HUES64 (cell line): ENCODE results near the gene AGO4.

Experiments used
- H3K27ac ChIP-seq: 2 replicates; pipeline ENCODE4 v1.7.0; 2013; ENCODE audit warnings: low read depth, low read length, inconsistent platforms
- H3K27me3 ChIP-seq: 2 replicates; pipeline ENCODE4 v1.6.1; 2013; ENCODE audit warnings: mild to moderate bottlenecking, low read length; ENCODE audit not compliant: insufficient read depth
- H3K36me3 ChIP-seq: 2 replicates; pipeline ENCODE4 v1.6.1; 2013; ENCODE audit warnings: mild to moderate bottlenecking, low read length; ENCODE audit not compliant: insufficient read depth
- H3K4me1 ChIP-seq: 2 replicates; pipeline ENCODE4 v1.6.1; 2013; ENCODE audit warnings: mild to moderate bottlenecking, low read length, moderate library complexity; ENCODE audit not compliant: insufficient read depth
- H3K4me3 ChIP-seq: 2 replicates; pipeline ENCODE4 v1.5.1; 2013; ENCODE audit warnings: mild to moderate bottlenecking, low read length, moderate library complexity
- H3K9ac ChIP-seq: 2 replicates; pipeline ENCODE4 v1.6.1; 2013; ENCODE audit warnings: mild to moderate bottlenecking, low read depth, low read length
- H3K9me3 ChIP-seq: 2 replicates; pipeline ENCODE4 v1.6.1; 2013; ENCODE audit warnings: low read depth, low read length; ENCODE audit not compliant: insufficient read depth
- WGBS: fragments of 150-250, 120-280 bp; methylation state at CpG from one replicate; pipeline ENCODE4 v1.1.7; 2013; ENCODE audit warnings: missing lambda C conversion rate; 5-methylcytosine and 5-hydroxymethylcytosine counted together

AGO4 gene

DNA sequence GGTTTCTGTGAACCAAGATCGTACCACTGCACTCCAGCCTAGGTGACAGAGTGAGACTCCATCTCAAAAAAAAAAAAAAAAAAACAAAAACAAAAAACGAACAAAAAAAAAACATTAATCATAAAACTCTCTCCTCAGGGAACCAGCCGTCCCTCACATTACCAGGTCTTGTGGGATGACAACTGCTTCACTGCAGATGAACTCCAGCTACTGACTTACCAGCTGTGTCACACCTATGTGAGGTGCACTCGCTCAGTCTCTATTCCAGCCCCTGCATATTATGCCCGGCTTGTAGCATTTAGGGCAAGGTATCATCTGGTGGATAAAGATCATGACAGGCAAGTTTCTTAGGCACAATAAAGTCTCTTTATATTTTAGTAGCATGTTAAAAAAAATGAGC lies 42.9 kb downstream of the AGO4 start:
- Histone ChIP-seq H3K27me3 (no peaks in the 10 kb centered on the region), H3K4me3 (no peak overlapping the region), H3K4me1 (peaks cover 13% of the 10 kb centered on the region), H3K27ac (no peak overlapping the region), H3K36me3 (peaks cover 42% of the 10 kb centered on the region), H3K9ac (no peak overlapping the region), H3K9me3 (no peaks in the 10 kb centered on the region)
- 91% methylated on average over 5 of the region's 5 CpGs for WGBS

DNA sequence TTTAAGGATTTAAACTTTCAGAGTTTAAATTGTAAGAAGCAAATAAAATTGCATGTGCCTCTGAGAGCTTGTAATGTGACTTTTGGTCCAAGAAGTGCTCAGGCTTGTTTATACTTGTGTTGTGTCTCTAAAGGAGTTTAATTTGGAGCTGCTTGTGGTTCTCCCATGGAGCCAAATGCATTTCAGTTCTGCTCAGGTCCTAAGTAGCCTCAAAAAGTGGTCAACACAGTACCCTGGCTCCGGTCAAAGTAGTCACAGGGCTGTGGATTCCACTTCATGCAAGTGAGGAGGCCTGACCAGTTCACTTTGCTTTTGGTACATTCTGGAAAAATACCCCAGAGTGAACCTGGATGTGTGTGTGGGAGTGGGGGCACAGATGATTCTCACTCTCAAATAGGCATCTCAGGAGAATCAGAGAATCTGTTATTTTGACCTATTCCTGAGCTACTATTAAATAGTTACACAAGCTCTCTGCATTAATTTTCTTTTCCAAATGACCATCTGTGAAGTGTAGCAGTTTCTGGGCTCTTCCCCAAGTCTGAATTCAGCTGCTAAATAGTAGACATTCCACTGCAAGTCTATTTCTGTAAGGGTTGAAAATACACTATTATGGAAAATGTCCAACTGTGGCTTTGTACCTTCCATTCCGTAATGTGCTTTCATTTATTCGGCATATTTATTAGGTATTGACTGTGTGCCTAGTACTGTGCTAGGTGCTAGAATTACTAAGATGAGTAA lies 43.5 kb downstream of the AGO4 start:
- Histone ChIP-seq H3K9ac (no peak overlapping the region), H3K9me3 (no peaks in the 10 kb centered on the region), H3K27me3 (no peaks in the 10 kb centered on the region), H3K4me3 (no peak overlapping the region), H3K27ac (no peak overlapping the region), H3K36me3 (peaks cover 39% of the 10 kb centered on the region), H3K4me1 (peaks cover 13% of the 10 kb centered on the region)
- WGBS: 94% methylated on average over 3 of the region's 3 CpGs

DNA sequence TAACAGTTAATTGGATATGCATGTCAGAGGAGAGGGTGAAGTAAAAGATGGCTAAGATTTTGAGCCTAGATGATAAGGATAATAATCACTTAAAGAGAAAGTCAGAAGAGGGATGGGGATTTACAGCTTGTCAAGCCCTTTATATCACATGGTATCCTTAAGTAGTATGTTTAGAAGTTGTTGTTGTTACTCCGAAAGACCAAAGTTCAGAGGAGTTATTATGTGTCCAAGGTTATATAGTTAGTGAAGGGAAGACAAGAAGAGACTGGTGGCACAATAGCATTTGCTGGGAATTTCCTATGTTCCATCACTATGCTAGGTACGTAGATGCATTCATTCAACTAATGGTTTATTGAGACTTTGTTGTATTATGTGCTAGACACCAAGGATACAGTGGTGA lies 44.4 kb downstream of the AGO4 start:
- Histone ChIP-seq H3K9ac (no peak overlapping the region), H3K27me3 (no peaks in the 10 kb centered on the region), H3K27ac (no peak overlapping the region), H3K36me3 (peaks cover 39% of the 10 kb centered on the region), H3K9me3 (no peaks in the 10 kb centered on the region), H3K4me3 (no peak overlapping the region), H3K4me1 (peaks cover 13% of the 10 kb centered on the region)
- 46% methylated on average over 2 of the region's 2 CpGs for WGBS

DNA sequence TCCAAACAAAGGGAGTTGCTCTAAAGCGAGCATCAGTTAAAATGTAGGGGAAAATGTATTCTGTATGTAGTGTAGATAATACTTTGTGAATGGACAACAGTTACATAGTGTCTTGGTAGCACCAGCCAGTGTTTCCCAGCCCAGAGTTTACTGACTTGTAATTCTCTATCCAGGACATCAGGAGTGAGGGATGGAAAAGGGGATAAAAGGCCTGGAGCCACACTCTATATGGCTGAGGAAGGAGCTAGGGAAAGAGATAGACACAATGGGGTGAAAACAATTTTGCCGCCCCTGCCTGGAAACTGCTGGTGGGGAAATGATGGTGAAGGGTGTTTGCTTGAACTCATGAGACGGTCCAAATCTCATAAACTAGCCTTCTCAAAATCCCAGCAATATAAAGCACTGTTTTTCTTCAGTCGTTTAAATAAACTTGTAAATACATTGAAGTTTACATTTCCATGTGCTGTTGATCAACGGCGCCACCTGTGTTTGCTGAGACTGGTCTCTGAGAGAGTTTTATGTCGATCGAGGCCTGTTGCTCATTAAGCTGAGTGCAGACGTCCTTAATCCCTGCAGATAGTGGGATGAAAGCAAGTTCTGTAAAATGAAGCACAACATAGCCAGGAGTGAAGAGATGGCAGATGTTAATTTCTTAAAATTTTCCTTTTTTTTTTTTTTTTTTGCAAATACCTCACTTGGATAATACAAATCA lies 47.3 kb downstream of the AGO4 start:
- H3K9ac ChIP-seq: no peak overlapping the region
- peaks cover 32% of the 10 kb centered on the region for H3K36me3 ChIP-seq
- no peak overlapping the region for H3K4me3 ChIP-seq
- H3K27ac ChIP-seq: no peak overlapping the region; the same call in 1 of the 2 replicates
- 83% methylated on average over 8 of the region's 9 CpGs for WGBS
- no peaks in the 10 kb centered on the region for H3K9me3 ChIP-seq
- no peaks in the 10 kb centered on the region for H3K27me3 ChIP-seq
- peaks cover 6% of the 10 kb centered on the region; the same call in 1 of the 2 replicates for H3K4me1 ChIP-seq

DNA sequence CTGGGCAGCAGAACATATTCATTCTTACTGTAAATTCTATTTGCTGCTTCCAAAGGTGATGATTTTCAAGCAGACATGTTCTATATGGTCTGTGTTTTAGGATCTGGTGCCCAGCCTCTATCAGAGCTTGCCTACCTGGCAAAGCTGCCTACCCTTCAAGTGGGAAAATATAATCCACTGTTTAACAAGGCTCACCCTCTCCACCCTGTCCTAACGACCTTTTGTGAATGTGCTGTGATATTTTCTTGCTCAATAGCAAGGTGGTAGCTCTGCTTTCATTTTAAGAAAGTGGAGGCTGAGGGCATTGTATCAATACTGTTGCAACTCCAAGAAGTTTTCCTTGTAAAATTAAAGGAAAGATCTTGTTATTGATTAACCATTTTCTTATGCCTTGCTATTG lies 49.1 kb downstream of the AGO4 start:
- H3K4me1 ChIP-seq: peaks cover 5% of the 10 kb centered on the region; the same call in 1 of the 2 replicates
- WGBS: 100% methylated on average over 1 of the region's 1 CpG
- no peak overlapping the region for H3K9ac ChIP-seq
- no peak overlapping the region for H3K27ac ChIP-seq
- H3K36me3 ChIP-seq: peaks cover 17% of the 10 kb centered on the region
- H3K27me3 ChIP-seq: no peaks in the 10 kb centered on the region
- H3K4me3 ChIP-seq: no peak overlapping the region
- H3K9me3 ChIP-seq: no peaks in the 10 kb centered on the region

DNA sequence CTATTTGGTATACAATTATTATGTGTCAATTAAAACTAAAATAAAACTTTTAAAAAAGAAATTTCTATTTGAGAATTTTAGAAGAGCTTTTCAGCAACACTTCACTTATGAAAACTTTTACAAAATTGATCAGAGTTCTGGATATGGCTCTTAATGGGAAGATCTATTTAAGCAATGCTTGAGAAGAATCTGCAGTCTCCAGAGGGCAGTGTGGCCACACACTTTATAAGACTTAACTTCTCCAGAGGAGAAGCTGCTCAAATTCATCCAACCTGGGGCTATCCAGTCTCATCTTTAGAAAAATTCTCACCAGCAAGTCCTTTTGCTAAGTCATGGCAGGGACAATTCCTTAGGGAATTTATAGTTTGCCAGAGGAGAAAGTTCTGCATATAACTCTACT lies 50.0 kb downstream of the AGO4 start:
- Histone ChIP-seq H3K9me3 (no peaks in the 10 kb centered on the region), H3K27me3 (no peaks in the 10 kb centered on the region), H3K4me3 (no peak overlapping the region), H3K36me3 (peaks cover 11% of the 10 kb centered on the region), H3K27ac (no peak overlapping the region), H3K4me1 (peaks cover 5% of the 10 kb centered on the region; the same call in 1 of the 2 replicates), H3K9ac (no peak overlapping the region)

DNA sequence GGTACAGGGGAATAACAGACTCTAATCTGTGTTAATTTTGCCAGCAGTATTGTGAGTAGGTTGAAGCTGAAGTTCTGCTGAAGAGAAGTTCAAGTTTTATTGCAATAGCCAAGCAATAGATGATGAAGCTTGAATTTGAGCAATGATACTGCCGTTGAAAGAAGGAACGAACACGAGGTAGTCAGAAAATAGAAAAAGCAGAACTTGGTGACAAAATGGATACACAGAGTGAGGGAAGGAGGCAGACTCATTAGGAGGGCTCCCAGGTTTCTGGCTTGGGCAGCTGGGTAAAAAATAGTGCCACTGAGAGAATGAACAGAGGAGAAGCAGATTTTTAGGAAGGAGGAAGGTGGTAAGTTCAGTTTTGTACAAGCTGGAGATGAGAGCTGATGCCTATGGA lies 52.9 kb downstream of the AGO4 start:
- Histone ChIP-seq H3K9ac (no peak overlapping the region), H3K4me3 (no peak overlapping the region), H3K27ac (no peak overlapping the region), H3K4me1 (no peaks in the 10 kb centered on the region), H3K36me3 (no peaks in the 10 kb centered on the region), H3K9me3 (no peaks in the 10 kb centered on the region), H3K27me3 (no peaks in the 10 kb centered on the region)
- 94% methylated on average over 3 of the region's 3 CpGs for WGBS

DNA sequence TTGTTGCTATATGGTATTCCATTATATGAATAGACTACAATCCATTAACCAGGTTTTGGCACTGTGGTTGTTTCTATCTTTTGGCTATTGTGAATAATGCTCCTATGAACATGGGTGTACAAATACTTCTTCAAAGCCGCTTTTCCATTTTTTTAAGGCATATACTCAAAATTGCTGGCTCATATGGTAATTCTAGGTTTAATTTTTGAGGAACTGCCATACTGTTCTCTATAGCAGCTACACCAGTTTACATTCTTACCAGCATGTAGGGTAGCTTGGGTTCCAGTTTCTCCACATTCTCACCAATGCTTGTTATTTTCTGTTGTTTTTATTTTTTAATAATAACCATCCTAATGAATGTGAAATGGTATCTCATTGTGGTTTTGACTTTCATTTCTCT lies 55.3 kb downstream of the AGO4 start:
- no peaks in the 10 kb centered on the region for H3K36me3 ChIP-seq
- H3K9me3 ChIP-seq: no peaks in the 10 kb centered on the region
- H3K4me3 ChIP-seq: no peak overlapping the region
- H3K9ac ChIP-seq: no peak overlapping the region
- no peaks in the 10 kb centered on the region for H3K27me3 ChIP-seq
- H3K27ac ChIP-seq: no peak overlapping the region
- no peaks in the 10 kb centered on the region for H3K4me1 ChIP-seq
- no CpG with 5 or more reads among the region's 1 CpG for WGBS

DNA sequence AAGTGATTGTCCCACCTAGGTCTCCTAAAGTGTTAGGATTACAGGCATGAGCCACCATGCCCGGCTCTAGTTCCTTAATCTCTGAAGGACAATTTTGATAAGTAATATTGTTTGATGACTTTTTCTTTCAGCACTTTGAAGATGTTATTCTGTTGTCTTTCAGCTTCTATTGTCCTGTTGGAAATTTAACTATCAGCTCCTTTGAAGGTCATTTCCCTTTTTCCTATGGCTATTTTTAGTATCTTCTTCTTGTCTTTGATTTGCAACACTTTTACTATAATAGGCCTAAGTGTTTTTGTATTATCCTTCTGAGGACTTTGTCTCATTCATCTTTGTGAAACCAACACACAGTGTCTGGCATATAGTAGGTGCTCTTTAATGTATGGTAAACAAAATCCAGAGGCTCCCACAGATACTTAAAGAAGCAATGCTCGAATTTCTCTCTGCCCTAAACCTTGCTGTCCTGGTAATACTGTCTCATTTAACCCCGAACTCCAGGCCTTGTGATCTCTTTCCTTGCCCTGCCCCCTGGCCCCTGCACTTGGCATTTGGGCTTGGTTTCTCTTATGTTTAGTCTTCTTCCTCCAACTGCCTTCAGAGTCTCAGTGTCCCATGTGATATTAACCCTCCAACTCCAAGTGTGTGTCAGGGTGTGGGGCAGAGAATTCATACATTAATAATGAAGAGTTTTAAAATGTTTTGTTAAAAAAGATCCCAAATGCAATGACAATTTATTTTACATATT lies 56.2 kb downstream of the AGO4 start:
- no peaks in the 10 kb centered on the region for H3K27me3 ChIP-seq
- no peak overlapping the region for H3K27ac ChIP-seq
- no peaks in the 10 kb centered on the region for H3K9me3 ChIP-seq
- H3K9ac ChIP-seq: no peak overlapping the region
- H3K4me1 ChIP-seq: no peaks in the 10 kb centered on the region
- no peak overlapping the region for H3K4me3 ChIP-seq
- WGBS: 84% methylated on average over 3 of the region's 3 CpGs
- no peaks in the 10 kb centered on the region for H3K36me3 ChIP-seq

DNA sequence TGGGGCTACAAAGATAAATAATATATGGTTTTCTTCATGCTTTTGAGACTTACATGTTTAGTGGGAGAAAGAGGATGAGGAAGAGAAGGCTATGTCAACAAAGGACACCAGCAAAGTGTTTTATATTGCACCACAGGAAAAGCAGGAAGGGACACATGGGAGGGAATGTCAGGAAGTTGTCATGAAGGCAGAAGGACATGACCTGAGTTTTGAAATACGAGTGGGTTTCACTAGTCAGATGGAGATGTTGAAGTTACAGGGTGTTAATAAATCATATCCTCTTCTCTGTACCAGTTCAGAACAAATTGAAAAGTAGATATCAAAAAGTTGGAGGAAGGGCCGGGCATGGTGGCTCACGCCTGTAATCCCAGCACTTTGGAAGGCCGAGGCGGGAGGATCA lies 57.0 kb downstream of the AGO4 start:
- Histone ChIP-seq H3K4me1 (no peaks in the 10 kb centered on the region), H3K27ac (no peak overlapping the region), H3K4me3 (no peak overlapping the region), H3K9me3 (no peaks in the 10 kb centered on the region), H3K36me3 (no peaks in the 10 kb centered on the region), H3K9ac (no peak overlapping the region), H3K27me3 (no peaks in the 10 kb centered on the region)
- WGBS: 89% methylated on average over 5 of the region's 5 CpGs

DNA sequence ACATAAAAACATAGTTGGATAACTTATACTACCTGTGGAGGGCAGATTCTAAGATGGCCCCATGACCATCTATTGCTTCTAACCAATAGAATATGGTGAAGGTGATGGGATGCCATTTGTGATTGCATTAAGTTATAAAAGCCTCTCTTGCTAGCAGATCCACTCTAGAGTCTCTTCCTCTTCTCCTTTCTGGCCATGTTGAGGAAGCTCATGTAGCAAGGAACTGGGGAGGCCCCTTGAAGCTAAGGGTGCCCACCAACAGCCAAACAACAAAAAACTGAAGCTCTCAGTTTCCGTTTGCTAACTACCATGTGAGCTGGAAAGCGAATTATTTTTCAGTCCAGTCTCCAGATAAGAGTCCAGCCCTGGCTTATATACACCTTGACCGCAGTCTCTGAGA lies 59.2 kb downstream of the AGO4 start:
- 96% methylated on average over 3 of the region's 3 CpGs for WGBS
- Histone ChIP-seq H3K27me3 (no peaks in the 10 kb centered on the region), H3K4me1 (no peaks in the 10 kb centered on the region), H3K9ac (no peak overlapping the region), H3K36me3 (no peaks in the 10 kb centered on the region), H3K27ac (no peak overlapping the region), H3K4me3 (no peak overlapping the region), H3K9me3 (no peaks in the 10 kb centered on the region)
